H1 (cell line): ENCODE results near the gene MOB4. TPM values are rescaled to one million over a fixed set of nuclear protein-coding genes. Genes with fewer than 3 reads are reported as not detected.

ENCODE experiments used
- CTCF ChIA-PET: fragments of 300-600 bp; sonication (Branson Sonifier 250); formaldehyde crosslinking; loops from one replicate; lab custom pipeline; 2021; ENCODE audit not compliant: partially characterized antibody; lab: Charles Lee
- POLR2A ChIA-PET: fragments of 300-600 bp; sonication (Branson Sonifier 250); formaldehyde crosslinking; loops from one replicate; lab custom pipeline; 2021; ENCODE audit warnings: inconsistent platforms; ENCODE audit not compliant: partially characterized antibody; lab: Charles Lee
- DNase-seq, 2 experiments: peaks; one replicate each; pipeline versions ENCODE4 v3.0.0 to v3.0.0-alpha.2; 2010 to 2022; ENCODE audit warnings: low spot score in 2 of 2, low read depth in 1 of 2, mixed read lengths in 1 of 2
- FAIRE-seq: peaks from 2 replicates; lab custom pipeline; 2011; peaks lifted over from hg19 to GRCh38; lab: Jason Lieb, UNC
- H2AFZ ChIP-seq: 2 replicates; pipeline ENCODE4 v1.8.1; 2012; ENCODE audit warnings: low read length, inconsistent platforms
- H2AK5ac ChIP-seq: 2 replicates; pipeline ENCODE4 v1.6.1; 2013; ENCODE audit warnings: low read depth, low read length
- H2BK120ac ChIP-seq: replicated peaks from 2 replicates; pipeline ENCODE3; 2013; ENCODE audit warnings: low read depth, low read length, inconsistent platforms
- H2BK12ac ChIP-seq: 2 replicates; pipeline ENCODE4 v1.6.1; 2013; ENCODE audit warnings: low read depth, low read length
- H2BK15ac ChIP-seq: 2 replicates; pipeline ENCODE4 v1.6.1; 2013; ENCODE audit warnings: low read length
- H2BK20ac ChIP-seq: 2 replicates; pipeline ENCODE4 v1.6.1; 2013; ENCODE audit warnings: low read length
- H2BK5ac ChIP-seq: 2 replicates; pipeline ENCODE4 v1.6.1; 2013; ENCODE audit warnings: low read depth, low read length
- H3K14ac ChIP-seq: 2 replicates; pipeline ENCODE4 v1.6.1; 2013; ENCODE audit warnings: inconsistent platforms; ENCODE audit not compliant: insufficient read length
- H3K18ac ChIP-seq: 2 replicates; pipeline ENCODE4 v1.6.1; 2013; ENCODE audit warnings: low read length; ENCODE audit errors: extremely low read depth
- H3K23ac ChIP-seq: 2 replicates; pipeline ENCODE4 v1.6.1; 2013; ENCODE audit warnings: inconsistent platforms; ENCODE audit not compliant: insufficient read length
- H3K23me2 ChIP-seq: 2 replicates; pipeline ENCODE4 v1.6.1; 2013; ENCODE audit warnings: low read depth, low read length
- H3K27ac ChIP-seq: 2 replicates; pipeline ENCODE4 v1.6.1; 2011; ENCODE audit warnings: low read depth, low read length, inconsistent platforms
- H3K27me3 ChIP-seq, 4 experiments: replicated peaks in 1 of 4; 1 replicate in 1 of 4; 2 replicates in 3 of 4; pipeline versions ENCODE4 v1.6.1 to v1.8.1; 2011 to 2013; ENCODE audit warnings: low read length in 3 of 4, mild to moderate bottlenecking in 3 of 4, inconsistent platforms in 2 of 4, mixed read lengths in 2 of 4, moderate library complexity in 1 of 4; ENCODE audit not compliant: control insufficient read depth in 3 of 4, insufficient read depth in 3 of 4; ENCODE audit errors: extremely low read depth in 1 of 4
- H3K36me3 ChIP-seq, 4 experiments: 2 replicates each; pipeline versions ENCODE4 v1.6.1 to v1.8.1; 2011 to 2013; ENCODE audit warnings: mild to moderate bottlenecking in 4 of 4, low read length in 3 of 4, moderate library complexity in 2 of 4, control low read depth in 1 of 4, inconsistent platforms in 1 of 4; ENCODE audit not compliant: insufficient read depth in 4 of 4, control insufficient read depth in 2 of 4
- H3K4ac ChIP-seq: replicated peaks from 2 replicates; pipeline ENCODE3; 2013; ENCODE audit warnings: low read length, low read depth, mixed read lengths, inconsistent platforms; ENCODE audit not compliant: insufficient read length
- H3K4me1 ChIP-seq, 4 experiments: replicated peaks in 1 of 4; 1 replicate in 1 of 4; 2 replicates in 3 of 4; pipeline versions ENCODE4 v1.6.1 to v1.8.1; 2011 to 2013; ENCODE audit warnings: low read length in 3 of 4, inconsistent platforms in 2 of 4, mixed read lengths in 1 of 4; ENCODE audit not compliant: insufficient read depth in 4 of 4, control insufficient read depth in 3 of 4
- H3K4me2 ChIP-seq, 2 experiments: 2 replicates each; pipeline versions ENCODE4 v1.6.1 to v1.8.1; 2011 to 2013; ENCODE audit warnings: low read depth in 2 of 2, low read length in 2 of 2, control low read depth in 1 of 2, inconsistent platforms in 1 of 2, mild to moderate bottlenecking in 1 of 2; ENCODE audit not compliant: insufficient read depth in 1 of 2
- H3K4me3 ChIP-seq, 4 experiments: fragments of 200-600, 300-600 bp in 1 of 4; sonication (generic), shearing (Covaris generic), sonication (Bioruptor Twin) in 1 of 4; 2 replicates each; pipeline versions ENCODE4 v1.5.1 to v1.8.1; 2011 to 2016; ENCODE audit warnings: low read length in 4 of 4, low read depth in 3 of 4, control low read depth in 2 of 4, inconsistent platforms in 2 of 4, mild to moderate bottlenecking in 2 of 4, mixed read lengths in 1 of 4, moderate library complexity in 1 of 4; ENCODE audit not compliant: insufficient read depth in 2 of 4; ENCODE audit errors: extremely low read depth in 1 of 4
- H3K56ac ChIP-seq: replicated peaks from 2 replicates; pipeline ENCODE3; 2013; ENCODE audit warnings: low read depth, mild to moderate bottlenecking, mixed read lengths, low read length, inconsistent platforms; ENCODE audit not compliant: insufficient read length
- H3K79me1 ChIP-seq: 2 replicates; pipeline ENCODE4 v1.6.1; 2013; ENCODE audit warnings: low read depth, low read length, control low read depth
- H3K79me2 ChIP-seq, 2 experiments: 2 replicates each; pipeline versions ENCODE4 v1.6.1 to v1.8.1; 2012 to 2013; ENCODE audit warnings: low read length in 2 of 2, mild to moderate bottlenecking in 2 of 2, inconsistent platforms in 1 of 2; ENCODE audit not compliant: insufficient read depth in 2 of 2, control insufficient read depth in 1 of 2
- H3K9ac ChIP-seq, 4 experiments: replicated peaks in 1 of 4; 1 replicate in 1 of 4; 2 replicates in 3 of 4; pipeline versions ENCODE4 v1.6.1 to v1.8.1; 2011 to 2013; ENCODE audit warnings: low read depth in 3 of 4, low read length in 3 of 4, control low read depth in 2 of 4, mild to moderate bottlenecking in 2 of 4, moderate library complexity in 2 of 4, inconsistent platforms in 1 of 4; ENCODE audit errors: extremely low read depth in 1 of 4
- H3K9me3 ChIP-seq, 2 experiments: 2 replicates each; pipeline versions ENCODE4 v1.6.1 to v1.8.1; 2012 to 2013; ENCODE audit warnings: mild to moderate bottlenecking in 2 of 2, moderate library complexity in 2 of 2, control low read depth in 1 of 2, inconsistent platforms in 1 of 2, low read depth in 1 of 2, low read length in 1 of 2, mixed read lengths in 1 of 2; ENCODE audit not compliant: insufficient read depth in 2 of 2
- H4K20me1 ChIP-seq, 2 experiments: replicated peaks in 1 of 2; 2 replicates each; pipeline versions ENCODE3 to v1.8.1; 2011 to 2013; ENCODE audit warnings: inconsistent platforms in 2 of 2, low read length in 2 of 2, mild to moderate bottlenecking in 1 of 2; ENCODE audit not compliant: insufficient read depth in 2 of 2, control insufficient read depth in 1 of 2
- H4K5ac ChIP-seq: 2 replicates; pipeline ENCODE4 v1.6.1; 2013; ENCODE audit warnings: low read length, low read depth, mixed read lengths, inconsistent platforms; ENCODE audit not compliant: insufficient read length
- H4K8ac ChIP-seq: 2 replicates; pipeline ENCODE4 v1.8.0; 2013; ENCODE audit warnings: mild to moderate bottlenecking, moderate library complexity, low read length, inconsistent platforms; ENCODE audit not compliant: insufficient read depth; ENCODE audit errors: extremely low read depth
- H4K91ac ChIP-seq: replicated peaks from 2 replicates; pipeline ENCODE3; 2013; ENCODE audit warnings: low read length, mixed read lengths, inconsistent platforms; ENCODE audit not compliant: insufficient read length
- BACH1 ChIP-seq: IDR thresholded peaks from 2 replicates; pipeline ENCODE4 v1.6.1; 2012; ENCODE audit warnings: low read length, improper control_type of control experiment
- CHD1 ChIP-seq: IDR thresholded peaks from 2 replicates; pipeline ENCODE4 v1.6.1; 2012; ENCODE audit warnings: low read depth, low read length, improper control_type of control experiment
- FOSL1 ChIP-seq: IDR thresholded peaks from 2 replicates; pipeline ENCODE4 v1.6.1; 2011; ENCODE audit warnings: mild to moderate bottlenecking, low read depth, low read length, moderate library complexity; ENCODE audit not compliant: insufficient read depth
- GABPA ChIP-seq: IDR thresholded peaks from 2 replicates; pipeline ENCODE4 v1.6.1; 2011; ENCODE audit warnings: mild to moderate bottlenecking, low read length, moderate library complexity, borderline replicate concordance; ENCODE audit not compliant: insufficient read depth
- HDAC2 ChIP-seq, 2 experiments: fragments of 300-600 bp in 1 of 2; sonication (generic) in 1 of 2; IDR thresholded peaks; 2 replicates each; pipeline ENCODE4 v1.6.1; 2011 to 2012; ENCODE audit warnings: low read depth in 2 of 2, low read length in 2 of 2, mild to moderate bottlenecking in 2 of 2, moderate library complexity in 2 of 2, borderline replicate concordance in 1 of 2, inconsistent platforms in 1 of 2
- HDAC6 ChIP-seq: IDR thresholded peaks from one replicate; pipeline ENCODE4 v1.7.1; 2012; ENCODE audit warnings: low read depth, mild to moderate bottlenecking, inconsistent platforms, low read length, moderate library complexity
- JUN ChIP-seq: IDR thresholded peaks from 2 replicates; pipeline ENCODE4 v1.6.1; 2011; ENCODE audit warnings: low read depth, mild to moderate bottlenecking, improper control_type of control experiment, low read length
- POU5F1 ChIP-seq: IDR thresholded peaks from 2 replicates; pipeline ENCODE4 v1.6.1; 2011; ENCODE audit warnings: low read depth, mild to moderate bottlenecking, low read length, moderate library complexity
- SIN3A ChIP-seq, 2 experiments: IDR thresholded peaks in 1 of 2; conservative IDR thresholded peaks in 1 of 2; 2 replicates each; pipeline ENCODE4 v1.6.1; 2011 to 2012; ENCODE audit warnings: low read length in 2 of 2, improper control_type of control experiment in 1 of 2, low read depth in 1 of 2, mild to moderate bottlenecking in 1 of 2
- SP1 ChIP-seq: IDR thresholded peaks from 2 replicates; pipeline ENCODE4 v1.6.1; 2011; ENCODE audit warnings: low read depth, low read length
- TAF1 ChIP-seq: IDR thresholded peaks from 2 replicates; pipeline ENCODE4 v1.6.1; 2011; ENCODE audit warnings: mild to moderate bottlenecking, low read depth, low read length
- WGBS, 2 experiments: shearing (Covaris generic) in 1 of 2; methylation state at CpG; one replicate each; pipeline versions ENCODE4 v1.1.6 to v1.1.7; 2013 to 2015; ENCODE audit warnings: low lambda C conversion rate in 2 of 2, mixed read lengths in 2 of 2, inconsistent platforms in 1 of 2, low coverage in 1 of 2, missing lambda C conversion rate in 1 of 2; ENCODE audit not compliant: insufficient replicate concordance in 2 of 2, insufficient coverage in 1 of 2, insufficient read length in 1 of 2; ENCODE audit errors: extremely low coverage in 1 of 2, missing lambda C conversion rate in 1 of 2; 5-methylcytosine and 5-hydroxymethylcytosine counted together
- polyA plus RNA-seq, 7 experiments: library from polyadenylated mRNA; depleted of rRNA in 3 of 7; stranded (reverse) in 5 of 7; unstranded in 2 of 7; fragments of >200 nt in 5 of 7; fragments of 200-250 nt in 2 of 7; gene quantifications; 1 replicate in 5 of 7; 2 replicates in 1 of 7; 4 replicates in 1 of 7; pipeline versions ENCODE4 v1.2.1 to v1.2.3, GENCODE V29; 2011 to 2013; ENCODE audit warnings: missing spikeins in 2 of 7, mixed read lengths in 2 of 7
- total RNA-seq: library from RNA; stranded (reverse); fragmentation: NEBNext Ultra II Directional; extraction: Animal tissue kit (Norgen Biotek cat#: 25700); gene quantifications from 2 replicates; pipeline ENCODE4 v1.2.1, GENCODE V29; 2021
- TF ChIP-seq, protein P1 (sequence below): IDR thresholded peaks from 2 replicates; pipeline ENCODE4 v1.6.1; 2011; ENCODE audit warnings: low read length, improper control_type of control experiment

The MOB4 gene
- total and polyA plus RNA-seq, 2 of the 8 experiments (the other 6 are each of a cell fraction or from before 2014, with no cell fraction given): 51.5 to 54.2 TPM

- Histone ChIP-seq H3K36me3 (peaks cover 27 to 76% (median 56%) of the 10 kb centered on the region in 4 experiments), H3K27ac (no peak overlapping the region), H3K18ac (no peak overlapping the region), H2AK5ac (no peak overlapping the region), H3K23ac (no peak overlapping the region), H2BK12ac (no peak overlapping the region), H2BK120ac (no peak overlapping the region), H4K5ac (no peak overlapping the region), H2BK5ac (no peak overlapping the region), H2BK20ac (no peak overlapping the region), H4K91ac (no peak overlapping the region), H3K56ac (no peak overlapping the region), H3K4me1 (peaks cover 2 to 6% (median 4%) of the 10 kb centered on the region in 4 experiments; a peak in 5 of 7 replicates), H3K4me2 (peak overlapping the region; percentile 61 to 66; a peak in 3 of 4 replicates), H4K8ac (no peak overlapping the region), H3K27me3 (no peaks in the 10 kb centered on the region), H4K20me1 (peaks cover 11 to 17% of the 10 kb centered on the region in 2 experiments), H3K79me1 (0 out of 2 replicates have a peak, but pooled peaks cover 2% of the 10 kb centered on the region), H3K14ac (no peak overlapping the region), H3K4ac (no peak overlapping the region), H3K79me2 (peaks cover 50 to 83% of the 10 kb centered on the region in 2 experiments), H2AFZ (no peak overlapping the region), H3K9me3 (no peaks in the 10 kb centered on the region), H3K4me3 (peak overlapping the region in 3 of 4 experiments; percentile 86 to 94 (median 94); a peak in 7 of 8 replicates), H3K23me2 (peaks cover 4% of the 10 kb centered on the region; the same call in 1 of the 2 replicates), H2BK15ac (no peak overlapping the region), H3K9ac (no peak overlapping the region; a peak in 1 of 7 replicates)
- no peak for DNase-seq
- CTCF ChIA-PET: no interaction called here
- POLR2A ChIA-PET: interaction anchor here (1.2 to 15.2 kb wide), 8 partner anchors 9 to 73 kb away, joined by 4 to 270 read pairs (median 18); partner anchors contain the start of genes MOB4 and SF3B1
- no peak for FAIRE-seq
- WGBS, 2 experiments: 86% methylated on average over 2 of the region's 2 CpGs; no CpG with 5 or more reads in 1 of the 2 experiments
- TF ChIP-seq HDAC6 (no peak), SP1 (no peak), HDAC2 (IDR thresholded peaks at IDR 0.05; ENCODE audit: borderline replicate concordance in 1 of 2, low read depth in 2 of 2, low read length in 2 of 2) (no peak), BACH1 (no peak), FOSL1 (no peak), GABPA (no peak), JUN (no peak), SIN3A (conservative IDR thresholded peaks at IDR 0.05 in 1 of 2, IDR thresholded peaks at IDR 0.05 in 1 of 2; ENCODE audit: low read depth in 1 of 2, low read length in 2 of 2) (no peak), POU5F1 (no peak), CHD1 (no peak), TAF1 (no peak)
- TF ChIP-seq, protein P1, sequence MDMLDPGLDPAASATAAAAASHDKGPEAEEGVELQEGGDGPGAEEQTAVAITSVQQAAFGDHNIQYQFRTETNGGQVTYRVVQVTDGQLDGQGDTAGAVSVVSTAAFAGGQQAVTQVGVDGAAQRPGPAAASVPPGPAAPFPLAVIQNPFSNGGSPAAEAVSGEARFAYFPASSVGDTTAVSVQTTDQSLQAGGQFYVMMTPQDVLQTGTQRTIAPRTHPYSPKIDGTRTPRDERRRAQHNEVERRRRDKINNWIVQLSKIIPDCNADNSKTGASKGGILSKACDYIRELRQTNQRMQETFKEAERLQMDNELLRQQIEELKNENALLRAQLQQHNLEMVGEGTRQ: no peak
Measured at GRCh38 chr2:197497326-197497725, 18.5 kb upstream of the MOB4 start.
